NCI-H69 (cell line): ENCODE data around the gene OOSP4B.
"Not testable (repeated sequence)": the region's sequence is repeated elsewhere in the genome, so short reads cannot be mapped to it uniquely, and the experiment has no call there.

ENCODE experiments used
- DNase-seq: peaks from one replicate; lab custom pipeline; 2025; lab: John Stamatoyannopoulos, UW

OOSP4B gene

GRCh38 chr11:60059521-60060240 lies 42.7 kb downstream of the OOSP4B start:
- no peak for DNase-seq

GRCh38 chr11:60064111-60064510 lies 47.1 kb downstream of the OOSP4B start:
- no peak for DNase-seq

- no peak for DNase-seq
Observed at GRCh38 chr11:60065801-60066200, 48.8 kb downstream of the OOSP4B start.

- DNase-seq, result no peak
Observed at GRCh38 chr11:60069450-60069849, 52.5 kb downstream of the OOSP4B start.

GRCh38 chr11:60071644-60072043 lies 54.7 kb downstream of the OOSP4B start:
- not testable (repeated sequence) for DNase-seq

GRCh38 chr11:60077216-60077817 lies 60.3 kb downstream of the OOSP4B start:
- no peak for DNase-seq

- no peak for DNase-seq
Observed at GRCh38 chr11:60077981-60078380, 61.0 kb downstream of the OOSP4B start.

GRCh38 chr11:60078745-60079144 lies 61.8 kb downstream of the OOSP4B start:
- no peak for DNase-seq

GRCh38 chr11:60080535-60080934 lies 63.6 kb downstream of the OOSP4B start:
- DNase-seq, result no peak
